ENCODE results near the gene SPATA20. TPM values are rescaled to one million over a fixed set of nuclear protein-coding genes. Genes with fewer than 3 reads are reported as not detected.

Gene SPATA20
- total and polyA plus RNA-seq, 2 of the 8 experiments (the other 6 are each of a cell fraction or from before 2014, with no cell fraction given): 16.2 to 17.5 TPM

DNA sequence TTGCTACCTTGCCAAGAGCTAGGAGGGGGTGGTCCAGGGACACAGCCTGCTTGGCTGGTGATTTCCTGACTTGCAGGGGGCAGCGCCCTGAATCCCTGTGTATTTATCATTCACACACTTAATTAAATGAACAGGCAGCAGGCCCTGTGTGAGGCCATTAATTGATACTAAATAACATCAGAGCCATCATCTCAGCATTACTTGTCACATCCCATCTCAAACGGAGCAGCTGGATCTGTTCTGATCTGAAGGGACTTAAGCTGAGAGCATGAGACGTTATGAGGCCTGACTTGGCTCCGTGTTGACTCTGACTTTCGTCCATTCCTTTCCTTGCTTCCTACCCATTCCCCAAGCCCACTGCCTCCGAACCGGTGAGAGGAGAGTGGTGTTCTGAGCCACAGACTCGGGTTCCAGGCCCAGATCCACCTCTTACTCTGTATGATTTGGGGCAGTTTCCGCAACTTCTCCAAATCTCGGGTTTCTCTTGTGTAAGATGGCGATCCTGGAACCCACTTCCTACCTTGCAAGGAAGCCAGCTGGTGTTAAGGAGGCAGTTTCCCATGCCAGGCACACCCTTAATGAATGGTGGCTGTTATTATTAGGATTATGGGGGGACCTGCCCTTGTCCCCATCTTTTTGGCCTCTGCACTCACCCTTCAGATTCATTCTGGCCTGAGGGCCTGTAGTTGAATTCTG lies 47.3 kb downstream of the SPATA20 start:
- CTCF ChIA-PET (ENCODE audit: partially characterized antibody): interaction anchor here (1.2 to 6.4 kb wide), 8 partner anchors 10 to 112 kb away, joined by 3 to 49 read pairs (median 8); no protein-coding TSS in a partner anchor
- POLR2A ChIA-PET (ENCODE audit: partially characterized antibody): interaction anchor here (1.8 kb wide), 1 partner anchor 16 kb away, joined by 4 read pairs; no protein-coding TSS in a partner anchor
- TF ChIP-seq, protein P1, sequence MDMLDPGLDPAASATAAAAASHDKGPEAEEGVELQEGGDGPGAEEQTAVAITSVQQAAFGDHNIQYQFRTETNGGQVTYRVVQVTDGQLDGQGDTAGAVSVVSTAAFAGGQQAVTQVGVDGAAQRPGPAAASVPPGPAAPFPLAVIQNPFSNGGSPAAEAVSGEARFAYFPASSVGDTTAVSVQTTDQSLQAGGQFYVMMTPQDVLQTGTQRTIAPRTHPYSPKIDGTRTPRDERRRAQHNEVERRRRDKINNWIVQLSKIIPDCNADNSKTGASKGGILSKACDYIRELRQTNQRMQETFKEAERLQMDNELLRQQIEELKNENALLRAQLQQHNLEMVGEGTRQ (IDR thresholded peaks at IDR 0.05; ENCODE audit: low read length): no peak
- TF ChIP-seq TBP (IDR thresholded peaks at IDR 0.05; ENCODE audit: low read depth, low read length) (no peak), FOSL1 (IDR thresholded peaks at IDR 0.05; ENCODE audit: insufficient read depth, low read depth, low read length) (no peak), POU5F1 (IDR thresholded peaks at IDR 0.05; ENCODE audit: low read depth, low read length) (no peak), SUZ12 (IDR thresholded peaks at IDR 0.05; ENCODE audit: low read length) (no peak), ASH2L (IDR thresholded peaks at IDR 0.05; ENCODE audit: low read length) (no peak), CHD2 (IDR thresholded peaks at IDR 0.05; ENCODE audit: low read length) (no peak), PHF8 (conservative IDR thresholded peaks at IDR 0.05; ENCODE audit: low read depth, low read length) (no peak), CBX5 (IDR thresholded peaks at IDR 0.05; ENCODE audit: low read depth, low read length) (no peak), TAF1 (IDR thresholded peaks at IDR 0.05; ENCODE audit: low read depth, low read length) (no peak), KDM1A (IDR thresholded peaks at IDR 0.05; ENCODE audit: borderline replicate concordance, low read length) (no peak)

More for the DNA sequence above, 47.3 kb downstream of the SPATA20 start:
- Histone ChIP-seq H3K14ac (ENCODE audit: insufficient read length) (no peak overlapping the region), H3K27ac (ENCODE audit: low read depth, low read length) (no peak overlapping the region), H3K9me3 (ENCODE audit: insufficient read depth in 2 of 2, low read depth in 1 of 2, low read length in 1 of 2) (no peaks in the 10 kb centered on the region), H2BK12ac (ENCODE audit: low read depth, low read length) (no peak overlapping the region), H3K4me3 (ENCODE audit: extremely low read depth in 1 of 4, insufficient read depth in 2 of 4, low read depth in 3 of 4, low read length in 4 of 4) (no peak overlapping the region), H2BK120ac (replicated peaks; ENCODE audit: low read depth, low read length) (no peak overlapping the region), H3K36me3 (ENCODE audit: control insufficient read depth in 2 of 4, insufficient read depth in 4 of 4, low read length in 3 of 4) (no peaks in the 10 kb centered on the region), H3K4me1 (replicated peaks in 1 of 4; ENCODE audit: control insufficient read depth in 3 of 4, insufficient read depth in 4 of 4, low read length in 3 of 4) (peaks cover 0 to 12% (median 7%) of the 10 kb centered on the region in 4 experiments; a peak in 6 of 7 replicates), H3K56ac (replicated peaks; ENCODE audit: insufficient read length, low read depth, low read length) (no peak overlapping the region), H2BK15ac (ENCODE audit: low read length) (no peak overlapping the region), H2BK5ac (ENCODE audit: low read depth, low read length) (no peak overlapping the region), H4K91ac (replicated peaks; ENCODE audit: insufficient read length, low read length) (no peak overlapping the region), H3K4ac (replicated peaks; ENCODE audit: insufficient read length, low read depth, low read length) (no peak overlapping the region), H4K5ac (ENCODE audit: insufficient read length, low read depth, low read length) (no peak overlapping the region), H2BK20ac (ENCODE audit: low read length) (no peak overlapping the region), H3K23me2 (ENCODE audit: low read depth, low read length) (no peaks in the 10 kb centered on the region), H3K23ac (ENCODE audit: insufficient read length) (no peak overlapping the region), H3K27me3 (replicated peaks in 1 of 4; ENCODE audit: control insufficient read depth in 3 of 4, extremely low read depth in 1 of 4, insufficient read depth in 3 of 4, low read length in 3 of 4) (no peaks in the 10 kb centered on the region; a peak in 1 of 7 replicates), H3K79me1 (ENCODE audit: low read depth, low read length) (no peaks in the 10 kb centered on the region), H2AFZ (ENCODE audit: low read length) (no peak overlapping the region), H4K8ac (ENCODE audit: extremely low read depth, insufficient read depth, low read length) (no peak overlapping the region), H2AK5ac (ENCODE audit: low read depth, low read length) (no peak overlapping the region), H3K9ac (replicated peaks in 1 of 4; ENCODE audit: extremely low read depth in 1 of 4, low read depth in 3 of 4, low read length in 3 of 4) (no peak overlapping the region), H3K4me2 (ENCODE audit: insufficient read depth in 1 of 2, low read depth in 2 of 2, low read length in 2 of 2) (no peak overlapping the region), H4K20me1 (replicated peaks in 1 of 2; ENCODE audit: control insufficient read depth in 1 of 2, insufficient read depth in 2 of 2, low read length in 2 of 2) (peaks cover 2 to 3% of the 10 kb centered on the region in 2 experiments), H3K18ac (ENCODE audit: extremely low read depth, low read length) (no peak overlapping the region), H3K79me2 (ENCODE audit: control insufficient read depth in 1 of 2, insufficient read depth in 2 of 2, low read length in 2 of 2) (no peaks in the 10 kb centered on the region)
- FAIRE-seq (no peak), DNase-seq (ENCODE audit: low read depth in 1 of 2, low spot score in 2 of 2) (no peak)
- WGBS, 2 experiments (ENCODE audit: extremely low coverage in 1 of 2, insufficient coverage in 1 of 2, insufficient read length in 1 of 2, insufficient replicate concordance in 2 of 2, low coverage in 1 of 2, low lambda C conversion rate in 2 of 2, missing lambda C conversion rate in 1 of 2): 86% methylated on average over 11 of the region's 11 CpGs; no CpG with 5 or more reads in 1 of the 2 experiments
